GM19324 (cell line): Measurements from ENCODE around the gene NLGN1.

Experiments used
- ATAC-seq: cut with Tn5 transposase; IDR thresholded peaks from one replicate; pipeline ENCODE4 v1.9.1; 2021; ENCODE audit warnings: mild to moderate bottlenecking, moderate library complexity; ENCODE audit not compliant: unreplicated experiment, low FRiP score

NLGN1 gene

DNA sequence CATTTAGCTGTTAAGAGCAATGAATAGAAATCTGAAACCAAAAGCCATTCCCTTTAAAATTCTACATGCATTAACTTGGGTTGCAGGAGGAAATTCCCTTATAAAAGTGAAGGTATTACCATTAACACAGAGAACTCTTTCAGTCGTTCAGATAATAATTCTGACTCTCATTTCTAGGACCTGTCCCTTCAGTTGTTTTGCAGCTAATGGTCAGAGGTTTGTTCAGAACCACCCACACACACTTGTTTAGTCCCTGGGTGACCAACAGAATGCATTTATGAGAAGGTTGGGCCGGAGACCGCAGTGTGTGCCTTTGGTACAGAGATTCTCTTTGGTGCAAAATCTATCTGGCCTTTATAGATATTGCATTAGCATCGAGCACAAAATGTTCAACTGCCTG, 492.5 kb downstream of the NLGN1 start:
- no peak for ATAC-seq

DNA sequence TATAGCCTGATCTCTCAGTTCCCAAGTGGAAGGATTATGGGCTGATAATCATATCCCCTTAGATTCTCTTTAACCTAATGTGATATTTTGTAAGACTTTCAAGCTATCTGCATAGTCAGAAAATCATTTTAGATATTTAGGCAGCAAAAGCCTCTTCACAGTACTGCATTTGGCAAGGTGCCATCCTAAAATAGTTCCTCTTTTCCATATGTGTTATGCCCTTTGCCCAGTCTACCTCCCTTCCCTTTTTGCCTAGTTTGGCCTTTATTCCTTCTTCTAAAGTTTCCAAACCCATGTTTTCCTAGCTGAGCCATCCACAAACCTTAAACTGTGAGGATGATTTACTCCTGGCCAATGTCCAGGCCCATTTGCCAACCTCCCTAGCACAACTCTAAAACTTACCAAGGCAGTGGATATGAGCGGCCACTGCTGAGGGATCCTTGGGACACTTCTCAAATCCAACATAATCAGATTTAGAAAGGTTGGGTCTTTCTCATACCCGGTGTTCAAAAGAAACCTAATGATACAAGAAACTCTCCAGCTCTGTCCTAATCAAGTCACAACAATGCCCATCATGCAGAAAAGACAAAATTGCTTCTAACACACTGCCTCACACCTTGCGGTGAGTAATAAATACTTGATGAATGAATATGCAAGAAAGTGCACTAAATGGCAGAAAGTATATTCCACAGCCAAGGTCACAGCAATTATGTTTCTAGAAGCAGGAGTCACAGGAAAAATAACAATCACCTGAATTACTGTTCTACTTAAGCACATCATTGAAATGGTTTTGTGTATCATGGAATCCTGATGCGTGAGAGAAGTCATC, 493.9 kb downstream of the NLGN1 start:
- no peak for ATAC-seq

DNA sequence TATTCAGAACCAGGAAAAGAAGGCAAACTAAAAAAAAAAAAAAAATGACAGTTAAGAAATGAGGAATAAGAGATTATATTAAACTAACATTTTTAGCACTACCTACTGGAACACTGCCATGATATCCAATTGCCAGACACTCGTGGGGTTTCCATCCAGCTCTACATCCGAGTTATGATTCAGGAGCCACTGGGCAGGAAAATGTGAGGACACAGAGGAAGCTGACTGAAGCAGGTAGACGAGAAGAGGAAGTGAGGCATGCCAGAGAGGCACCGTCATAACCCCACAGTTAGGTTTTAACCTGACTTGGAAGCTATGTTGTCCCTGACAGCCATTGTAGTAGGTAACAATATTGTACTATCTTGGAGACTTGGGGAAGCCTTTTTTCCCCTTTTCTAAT, 495.0 kb downstream of the NLGN1 start:
- no peak for ATAC-seq

DNA sequence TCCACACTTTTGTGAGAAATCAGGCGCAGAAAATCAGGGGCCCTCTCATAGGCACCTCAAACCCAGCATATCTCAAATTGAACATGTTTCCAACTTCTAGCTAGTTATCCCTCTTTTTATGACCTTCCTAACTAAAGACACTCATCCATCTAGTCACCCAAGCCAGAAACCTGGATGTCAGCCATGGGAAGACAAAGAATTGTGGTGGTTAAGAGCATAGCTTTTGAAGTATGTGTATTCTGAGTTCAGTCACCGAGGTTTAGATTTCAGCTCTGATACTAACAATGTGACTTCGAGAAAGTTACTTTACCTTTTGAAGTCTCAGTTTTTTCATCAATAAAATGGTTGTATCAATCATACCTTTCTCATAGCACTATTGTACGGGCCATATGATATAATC, 495.5 kb downstream of the NLGN1 start:
- ATAC-seq, result no peak

DNA sequence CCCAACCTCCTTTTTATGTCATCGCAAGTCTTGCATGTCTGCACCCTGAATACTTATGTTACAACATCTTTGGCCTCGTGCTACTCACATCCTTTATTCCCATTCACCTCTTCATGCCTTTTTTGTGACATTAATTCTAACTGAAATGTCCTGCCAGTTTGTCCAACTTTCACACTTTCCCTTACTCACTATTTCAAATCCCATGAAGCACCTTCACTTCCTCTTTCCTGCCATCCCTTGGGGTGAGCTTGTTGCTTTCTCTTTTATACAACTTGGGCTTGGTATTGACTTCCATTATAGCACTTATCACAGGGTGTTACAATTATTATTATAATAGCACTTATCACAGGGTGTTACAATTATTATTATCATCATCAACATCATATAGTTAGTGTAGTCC, 496.3 kb downstream of the NLGN1 start:
- ATAC-seq, result no peak

DNA sequence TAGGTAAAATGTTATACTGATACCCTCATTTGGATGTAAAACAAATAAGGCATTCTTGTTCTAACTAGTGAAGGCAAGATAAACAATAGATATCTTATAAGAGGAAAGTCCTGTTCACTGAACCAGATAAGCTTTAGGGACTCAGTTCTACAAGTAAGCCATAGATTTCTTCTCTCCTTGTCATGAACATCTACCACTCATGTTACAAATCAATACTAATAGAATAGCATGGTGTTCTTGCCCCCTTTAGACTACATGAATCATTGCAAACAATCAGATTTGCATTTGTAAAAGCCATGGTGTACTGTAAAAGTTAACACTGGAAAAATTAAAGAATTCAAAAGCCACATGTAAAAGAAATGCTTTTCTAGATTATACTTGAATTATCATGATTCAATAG, 500.1 kb downstream of the NLGN1 start:
- ATAC-seq, result no peak

DNA sequence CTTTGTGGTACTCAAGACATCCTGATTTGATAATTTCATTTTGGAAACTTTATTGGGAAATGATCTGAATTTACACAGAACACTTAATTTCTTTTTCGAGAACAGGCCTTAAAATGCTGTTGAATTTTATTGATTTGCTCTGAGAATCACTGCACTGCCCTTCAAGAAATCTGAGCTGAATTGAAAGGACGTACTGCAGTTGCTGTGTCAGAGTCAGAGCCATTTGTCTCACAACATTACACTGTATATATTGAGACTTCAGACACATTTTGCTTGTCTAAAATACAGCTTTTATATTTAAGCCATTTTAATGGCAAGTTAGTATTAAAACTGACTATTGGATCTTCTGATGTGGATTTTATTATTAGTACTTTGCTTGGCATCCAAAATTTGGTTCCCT, 504.1 kb downstream of the NLGN1 start:
- ATAC-seq, result no peak

DNA sequence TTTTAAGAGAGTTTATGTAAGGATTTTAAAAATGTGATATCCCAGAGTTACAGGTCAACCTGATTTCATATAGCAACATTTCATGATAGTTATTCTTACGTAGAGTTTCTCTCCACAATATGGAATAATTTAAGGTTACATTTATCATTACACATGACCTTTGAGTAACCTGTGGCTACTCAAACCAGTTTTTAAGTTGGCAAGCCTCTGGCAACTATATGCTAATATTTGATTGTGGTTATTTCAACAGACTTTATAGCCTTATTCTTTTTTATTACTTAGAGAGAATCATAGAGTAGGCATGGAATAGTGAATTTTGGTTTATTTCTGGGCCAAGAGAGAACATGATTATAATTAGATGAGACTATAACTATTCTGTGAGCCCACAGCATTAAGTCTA, 504.9 kb downstream of the NLGN1 start:
- no peak for ATAC-seq

DNA sequence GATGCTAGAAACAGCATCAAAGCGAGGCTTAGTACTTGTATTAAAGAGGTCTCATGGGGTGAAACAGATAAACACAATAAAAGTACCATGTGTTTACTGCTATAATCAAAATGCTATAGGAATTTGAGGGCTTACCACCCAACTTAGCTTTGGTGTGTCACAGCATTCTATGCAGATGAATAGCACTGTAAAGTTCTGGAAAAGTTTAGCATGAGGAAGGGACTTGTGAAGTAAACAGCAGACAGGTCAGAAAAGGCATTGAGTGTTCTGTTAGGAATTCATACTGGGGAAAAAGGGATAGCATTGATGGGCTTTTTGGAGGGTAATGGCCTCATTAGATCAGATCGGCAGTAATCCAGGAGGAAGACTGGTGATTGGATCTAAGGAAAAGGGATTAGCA, 505.3 kb downstream of the NLGN1 start:
- ATAC-seq, result no peak

DNA sequence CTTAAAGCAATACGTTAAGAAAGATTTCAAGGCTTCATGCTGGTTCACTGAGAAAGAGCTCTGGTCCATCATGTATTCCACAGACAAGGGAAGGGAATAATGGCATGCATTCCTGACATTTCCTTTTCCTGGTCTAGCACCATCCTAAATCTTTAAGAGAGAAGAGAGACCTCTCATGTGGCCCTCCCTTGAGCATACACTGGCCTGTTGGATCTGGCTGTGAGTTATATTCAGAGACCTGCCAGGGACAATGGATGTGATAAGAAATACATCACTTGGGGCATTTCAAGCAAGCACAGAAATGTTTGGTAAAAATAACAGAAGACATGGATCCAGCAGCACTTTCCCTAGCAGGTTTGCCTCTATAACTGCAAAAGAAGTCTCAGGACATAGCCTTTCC, 507.8 kb downstream of the NLGN1 start:
- ATAC-seq, result no peak

DNA sequence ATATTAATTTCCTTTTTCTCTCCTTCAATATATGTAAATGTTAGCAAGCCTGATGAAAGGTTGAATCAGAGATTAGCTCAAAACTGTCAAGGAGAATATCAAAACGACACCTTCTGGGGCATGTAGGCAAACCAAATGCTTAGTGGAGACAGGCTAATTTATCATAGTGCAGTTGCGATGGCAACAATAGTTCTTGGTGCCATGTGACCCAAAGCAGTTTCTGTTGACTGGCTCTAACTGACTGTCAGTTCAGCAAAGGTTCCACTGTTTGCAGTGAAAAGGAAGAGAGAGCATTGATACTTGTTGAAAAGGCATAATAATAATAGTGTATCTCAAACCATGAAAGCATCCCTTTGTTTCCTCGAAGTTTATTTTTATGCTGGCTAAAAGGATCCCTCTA, 513.9 kb downstream of the NLGN1 start:
- no peak for ATAC-seq

DNA sequence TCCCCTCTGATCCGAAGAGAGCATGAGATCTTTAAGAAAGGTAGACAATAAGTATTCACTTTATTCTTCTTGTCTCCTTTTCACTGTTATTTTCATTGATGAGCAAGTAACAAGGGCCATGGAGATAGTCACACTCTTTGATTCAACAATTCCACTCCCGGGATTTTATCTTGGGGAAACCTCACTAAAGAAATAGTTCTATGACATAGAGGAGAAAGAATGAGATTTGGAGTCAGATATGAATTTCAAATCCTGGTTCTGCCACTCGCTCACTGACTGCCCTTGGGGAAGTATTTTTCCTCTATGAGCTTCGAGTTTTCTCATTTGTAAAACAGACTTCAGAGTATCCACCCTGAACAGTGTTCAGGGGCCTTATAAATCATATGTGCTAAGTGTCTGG, 514.6 kb downstream of the NLGN1 start:
- no peak for ATAC-seq

DNA sequence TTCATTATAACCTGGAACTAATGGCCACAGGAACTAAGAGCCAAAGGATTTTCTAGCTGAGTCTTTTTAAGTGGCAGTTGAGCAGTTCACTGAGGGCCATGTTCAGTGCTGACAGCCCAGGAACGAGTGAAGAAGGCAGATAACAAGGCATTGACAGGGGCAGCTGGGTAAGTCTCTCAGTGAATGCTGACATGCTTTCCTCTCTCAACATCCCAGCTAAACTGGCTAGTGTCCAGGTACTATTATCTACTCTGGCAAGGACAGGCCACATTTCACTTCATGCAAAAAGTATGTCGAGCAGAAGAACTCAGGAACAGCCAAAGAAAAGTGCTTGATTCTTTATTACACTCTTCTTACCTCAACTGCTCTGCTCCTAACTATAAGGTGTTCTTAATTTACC, 515.9 kb downstream of the NLGN1 start:
- no peak for ATAC-seq

DNA sequence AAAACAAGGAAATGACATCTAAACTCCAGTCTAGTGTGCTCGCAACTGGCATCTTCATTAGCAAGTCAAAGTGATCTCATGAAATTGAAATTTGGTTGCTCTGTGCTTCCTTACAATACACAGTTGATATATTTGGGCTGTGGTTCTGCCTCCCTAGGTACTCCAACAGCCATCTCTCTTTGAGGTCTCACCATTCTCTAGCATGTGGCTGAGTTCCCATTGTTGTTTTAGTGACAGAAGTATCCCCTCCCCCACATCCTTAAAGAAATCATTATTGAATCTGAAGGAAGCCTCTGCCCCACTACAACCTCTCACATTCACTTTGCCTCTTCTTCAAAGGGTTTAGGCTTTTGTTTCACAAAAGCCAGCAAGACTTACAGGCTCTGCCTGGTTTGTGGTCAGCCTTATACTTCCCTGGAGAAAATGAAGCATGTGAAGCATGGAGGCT, 516.5 kb downstream of the NLGN1 start:
- ATAC-seq, result no peak

DNA sequence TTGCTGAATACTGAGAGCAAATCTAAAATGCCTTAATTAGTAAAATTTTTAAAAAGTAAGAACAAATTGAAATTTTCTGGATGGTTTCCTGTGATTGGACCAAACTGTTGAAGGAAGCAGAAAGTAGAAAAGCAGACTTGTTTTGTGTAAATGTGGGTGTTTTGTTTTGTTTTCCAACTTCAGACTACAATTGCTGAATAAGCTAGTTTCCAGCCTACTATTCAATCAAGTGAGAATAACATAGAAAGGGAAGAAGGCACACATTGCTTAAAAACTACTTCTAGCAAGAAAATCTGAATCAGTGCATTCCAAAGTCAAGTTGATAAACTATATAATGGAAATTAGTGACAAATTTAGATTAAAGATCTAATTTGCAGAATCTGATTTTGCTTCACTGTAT, 519.3 kb downstream of the NLGN1 start:
- no peak for ATAC-seq

DNA sequence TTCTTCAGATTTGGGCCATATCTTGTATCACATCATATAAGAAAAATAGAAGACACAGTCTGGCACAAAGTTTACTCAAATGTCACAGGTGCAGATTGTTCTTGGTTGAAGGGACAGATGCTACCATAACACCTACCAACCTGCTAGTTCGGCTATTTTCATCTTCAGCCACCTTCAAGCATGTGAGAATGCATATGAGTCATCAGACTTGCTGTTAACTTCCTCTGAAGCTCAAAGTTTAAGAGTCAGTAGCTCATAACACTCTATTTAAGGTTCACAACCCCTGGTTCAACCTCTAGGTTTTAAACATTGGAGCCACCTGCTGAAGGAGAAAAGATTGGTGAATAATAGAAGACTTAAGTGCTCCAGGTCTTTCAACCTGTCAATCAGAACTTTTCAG, 522.8 kb downstream of the NLGN1 start:
- ATAC-seq, result no peak

DNA sequence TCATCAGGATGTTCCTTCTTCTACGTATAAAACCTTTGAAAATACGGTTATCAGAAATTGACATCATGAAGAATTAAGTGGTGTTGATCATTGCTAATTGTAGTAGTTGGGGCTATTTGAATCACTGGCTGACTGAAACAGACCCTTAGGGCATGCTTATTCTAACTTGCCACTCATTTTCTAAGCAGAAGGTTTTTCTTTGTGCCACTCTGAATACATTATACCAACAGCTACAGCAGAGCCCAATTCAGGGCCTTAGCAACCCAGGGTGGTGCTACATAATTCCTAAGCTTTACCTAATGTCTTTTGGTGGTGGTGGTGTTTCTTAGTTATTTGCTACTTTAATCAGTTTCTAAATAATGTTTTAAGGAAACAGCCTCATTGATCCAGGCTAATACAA, 524.2 kb downstream of the NLGN1 start:
- no peak for ATAC-seq

DNA sequence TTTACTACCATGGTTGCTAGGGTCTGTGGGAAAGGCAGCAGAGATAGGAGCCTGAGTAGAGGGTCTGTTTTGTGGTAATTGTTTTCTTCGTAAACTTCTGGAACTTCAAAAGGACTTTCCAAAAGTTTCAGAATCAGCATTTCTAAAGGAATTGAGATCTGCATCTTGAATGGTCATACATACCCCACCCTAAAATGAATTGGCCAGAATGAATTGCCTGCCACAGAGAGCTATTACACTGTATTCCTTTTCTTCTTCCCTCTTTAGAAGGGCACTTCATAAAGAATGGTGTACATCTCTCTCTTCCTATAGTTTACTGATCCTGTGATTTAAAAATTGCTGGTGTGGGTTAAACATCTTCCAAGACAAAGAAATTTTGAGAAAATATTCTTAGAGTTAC, 525.7 kb downstream of the NLGN1 start:
- no peak for ATAC-seq

DNA sequence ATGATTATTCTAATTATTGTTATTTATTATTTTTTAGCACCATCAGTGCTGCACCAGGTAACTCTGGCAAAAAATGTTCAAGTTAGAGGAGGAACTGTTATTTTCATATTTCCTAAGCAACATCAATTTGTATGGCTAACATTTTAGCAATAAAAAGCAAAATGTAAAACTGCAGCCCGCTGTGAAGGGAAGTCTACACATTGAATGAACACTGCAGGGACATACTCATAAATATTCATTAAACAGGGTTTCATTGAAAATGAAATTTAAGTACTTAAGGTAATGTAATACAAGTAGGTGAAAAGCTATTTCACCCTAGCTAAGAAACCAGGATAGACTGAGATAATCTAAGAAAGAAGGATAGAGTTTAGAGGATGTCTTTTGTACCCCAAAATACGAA, 532.7 kb downstream of the NLGN1 start:
- ATAC-seq, result no peak

DNA sequence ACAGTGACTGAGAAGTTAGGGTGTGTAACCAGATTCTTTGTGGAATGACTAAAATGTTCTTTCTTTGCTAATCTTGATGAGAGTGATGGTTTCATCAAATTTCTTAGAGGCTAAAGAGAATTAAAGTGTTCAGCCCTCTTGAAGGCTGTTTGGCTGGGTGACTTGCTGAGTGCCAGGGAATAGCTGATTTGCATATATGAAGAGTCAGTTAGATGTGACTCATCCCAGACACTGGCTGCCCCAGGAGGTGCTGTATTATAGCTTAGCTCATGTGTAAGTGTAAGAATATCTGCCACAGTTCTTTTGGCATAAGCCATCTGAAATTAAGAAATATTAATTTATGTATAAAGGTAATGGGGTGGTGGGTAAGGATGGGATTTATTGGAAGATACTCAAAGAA, 535.1 kb downstream of the NLGN1 start:
- ATAC-seq, result no peak

DNA sequence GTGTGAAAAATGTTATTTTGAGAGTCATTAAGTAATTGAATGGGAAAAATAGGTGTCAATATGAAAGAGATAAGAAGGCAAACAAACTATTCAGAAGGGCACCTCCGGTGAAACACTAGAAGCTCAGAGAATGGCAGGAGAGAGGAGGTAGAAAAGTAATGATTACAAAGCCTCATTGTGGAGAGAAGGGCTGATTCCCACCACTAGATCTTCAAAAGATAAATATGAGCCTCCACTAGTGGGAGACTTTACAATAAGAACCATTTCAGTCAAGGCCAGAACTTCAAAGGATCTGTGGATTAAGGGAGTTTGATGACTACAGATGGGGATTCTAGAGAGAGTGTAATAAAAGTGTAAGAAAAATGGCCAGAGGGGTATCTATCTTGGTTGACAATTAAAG, 535.6 kb downstream of the NLGN1 start:
- no peak for ATAC-seq

DNA sequence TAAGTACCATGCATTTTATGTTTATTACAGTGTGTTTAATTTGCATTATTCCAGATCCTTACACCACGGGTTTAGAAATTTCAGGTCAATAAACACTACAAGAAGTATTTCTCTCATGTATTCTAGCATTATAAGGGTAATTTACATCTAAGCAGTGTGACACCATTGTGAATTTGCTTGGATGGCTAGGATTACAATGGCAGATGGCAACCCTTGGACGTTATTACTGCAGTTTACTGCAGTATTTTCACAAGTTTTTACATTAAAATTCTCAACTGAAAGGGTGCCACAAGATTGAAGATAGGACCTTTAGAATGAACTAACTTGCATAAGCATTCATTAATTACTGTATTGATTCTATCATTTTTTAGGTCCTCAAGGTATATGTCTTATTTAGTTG, 538.8 kb downstream of the NLGN1 start:
- no peak for ATAC-seq

DNA sequence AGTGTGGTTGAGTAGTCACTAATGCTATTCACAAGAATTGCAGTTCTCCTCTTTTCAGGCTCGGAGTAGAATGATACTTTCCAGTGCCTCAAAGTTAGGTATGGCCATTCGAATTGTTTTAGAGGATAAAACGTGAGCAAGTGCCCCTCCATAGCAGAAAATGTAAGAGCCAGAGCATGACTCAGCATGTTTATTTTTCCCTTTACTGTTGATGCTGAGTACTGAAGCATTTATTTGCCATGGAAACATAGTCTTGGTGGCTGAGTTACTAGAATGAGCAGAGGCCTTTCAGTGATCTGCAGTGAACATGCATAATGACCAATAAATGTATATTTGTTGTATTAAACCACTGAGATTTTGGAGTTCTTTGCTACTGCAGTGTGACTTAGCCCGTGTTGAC, 540.6 kb downstream of the NLGN1 start:
- ATAC-seq, result no peak
